HG02588 (cell line): ENCODE data around the gene GTF2H4.
A peak's percentile ranks its signal among the peaks of the same experiment; 100 is the strongest.
"Not testable (repeated sequence)": the region's sequence is repeated elsewhere in the genome, so short reads cannot be mapped to it uniquely, and the experiment has no call there.

Source experiments
- ATAC-seq: cut with Tn5 transposase; IDR thresholded peaks from one replicate; pipeline ENCODE4 v1.9.1; 2021; ENCODE audit warnings: mild to moderate bottlenecking, moderate library complexity; ENCODE audit not compliant: unreplicated experiment

GTF2H4 gene

GRCh38 chr6:30907758-30908591 is at the start of gene GTF2H4:
Gene GTF2H4, plus strand, starts transcription at chr6:30908207.
- ATAC-seq: peak; percentile 94

DNA sequence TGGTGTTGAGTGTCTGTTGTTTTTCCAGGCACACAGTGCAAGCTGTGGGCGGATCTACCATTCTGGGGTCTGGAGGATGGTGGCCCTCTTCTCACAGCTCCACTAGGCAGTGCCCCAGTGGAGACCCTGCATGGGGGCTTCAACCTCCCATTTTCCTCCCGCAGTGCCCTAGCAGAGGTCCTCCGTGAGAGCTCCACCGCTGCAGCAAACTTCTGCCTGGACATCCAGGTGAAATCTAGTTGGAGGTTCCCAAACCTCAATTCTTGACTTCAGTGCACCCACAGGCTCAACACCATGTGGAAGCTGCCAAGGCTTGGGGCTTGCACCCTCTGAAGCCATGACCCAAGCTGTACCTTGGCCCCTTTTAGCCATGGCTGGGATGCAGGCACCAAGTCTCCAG is 48.3 kb upstream of the GTF2H4 start:
- not testable (repeated sequence) for ATAC-seq

GRCh38 chr6:30861257-30862048 is 46.6 kb upstream of the GTF2H4 start:
- no peak for ATAC-seq

DNA sequence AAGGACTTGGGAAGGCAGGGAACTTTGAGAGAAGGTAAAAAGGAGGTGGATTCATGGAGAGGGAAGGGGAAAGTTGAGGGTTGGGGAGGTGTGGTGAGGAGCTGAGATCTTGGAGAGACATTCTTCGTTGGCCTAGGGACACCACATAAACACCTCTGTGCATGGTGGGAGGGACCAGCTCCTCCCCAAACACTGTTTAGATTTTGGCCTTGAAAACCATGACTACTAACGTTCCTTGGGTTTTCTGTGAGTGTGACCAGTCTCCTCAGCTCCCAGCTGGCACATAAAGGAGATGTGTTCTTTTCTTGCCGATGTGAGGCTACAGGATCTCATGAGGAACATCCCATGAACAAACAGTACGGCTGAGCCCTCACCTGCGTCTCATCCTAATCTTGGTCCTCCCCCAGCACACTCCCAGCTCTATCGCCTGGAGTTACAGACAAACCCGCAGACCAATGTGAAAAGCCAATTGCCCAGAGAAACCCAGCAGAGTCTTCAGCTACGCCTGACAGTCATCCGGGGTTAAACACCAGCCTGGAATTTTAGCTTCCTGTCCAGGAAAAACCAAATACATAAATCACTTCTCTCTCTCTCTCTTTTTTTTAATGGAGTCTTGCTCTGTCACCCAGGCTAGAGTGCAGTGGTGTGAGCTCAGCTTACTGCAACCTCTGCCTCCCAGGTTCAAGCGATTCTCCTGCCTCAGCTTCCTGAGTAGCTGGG is 45.7 kb upstream of the GTF2H4 start:
- ATAC-seq: no peak

- no peak for ATAC-seq
Measured at GRCh38 chr6:30864325-30864724, 43.7 kb upstream of the GTF2H4 start.

DNA sequence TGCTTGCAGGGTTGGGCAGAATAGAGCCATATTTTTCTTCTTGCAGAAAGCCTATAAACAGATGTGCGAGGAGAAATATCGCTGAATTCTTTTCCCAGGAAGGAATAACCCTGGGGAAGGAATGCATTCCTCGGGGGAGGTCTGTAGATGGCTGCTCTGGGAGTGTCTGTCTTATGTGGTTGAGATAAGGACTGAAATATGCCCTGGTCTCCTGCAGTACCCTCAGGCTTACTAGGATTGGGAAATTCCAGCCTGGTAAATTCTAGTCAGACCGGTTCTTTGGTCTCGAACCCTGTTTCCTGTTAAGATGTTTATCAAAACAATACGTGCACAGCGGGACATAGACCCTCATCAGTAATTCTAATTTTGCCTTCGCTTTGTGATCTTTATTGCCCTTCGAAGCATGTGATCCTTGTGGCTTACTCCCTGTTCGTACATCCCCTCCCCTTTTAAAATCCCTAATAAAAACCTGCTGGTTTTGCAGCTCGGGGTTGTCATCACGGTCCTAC is 38.7 kb upstream of the GTF2H4 start:
- not testable (repeated sequence) for ATAC-seq

GRCh38 chr6:30870546-30870945 is 37.5 kb upstream of the GTF2H4 start:
- ATAC-seq: no peak

GRCh38 chr6:30871592-30872183 is 36.3 kb upstream of the GTF2H4 start:
- no peak for ATAC-seq

- no peak for ATAC-seq
Measured at GRCh38 chr6:30873137-30873640, 34.8 kb upstream of the GTF2H4 start.

- ATAC-seq: not testable (repeated sequence)
Measured at GRCh38 chr6:30873795-30874194, 34.2 kb upstream of the GTF2H4 start.

DNA sequence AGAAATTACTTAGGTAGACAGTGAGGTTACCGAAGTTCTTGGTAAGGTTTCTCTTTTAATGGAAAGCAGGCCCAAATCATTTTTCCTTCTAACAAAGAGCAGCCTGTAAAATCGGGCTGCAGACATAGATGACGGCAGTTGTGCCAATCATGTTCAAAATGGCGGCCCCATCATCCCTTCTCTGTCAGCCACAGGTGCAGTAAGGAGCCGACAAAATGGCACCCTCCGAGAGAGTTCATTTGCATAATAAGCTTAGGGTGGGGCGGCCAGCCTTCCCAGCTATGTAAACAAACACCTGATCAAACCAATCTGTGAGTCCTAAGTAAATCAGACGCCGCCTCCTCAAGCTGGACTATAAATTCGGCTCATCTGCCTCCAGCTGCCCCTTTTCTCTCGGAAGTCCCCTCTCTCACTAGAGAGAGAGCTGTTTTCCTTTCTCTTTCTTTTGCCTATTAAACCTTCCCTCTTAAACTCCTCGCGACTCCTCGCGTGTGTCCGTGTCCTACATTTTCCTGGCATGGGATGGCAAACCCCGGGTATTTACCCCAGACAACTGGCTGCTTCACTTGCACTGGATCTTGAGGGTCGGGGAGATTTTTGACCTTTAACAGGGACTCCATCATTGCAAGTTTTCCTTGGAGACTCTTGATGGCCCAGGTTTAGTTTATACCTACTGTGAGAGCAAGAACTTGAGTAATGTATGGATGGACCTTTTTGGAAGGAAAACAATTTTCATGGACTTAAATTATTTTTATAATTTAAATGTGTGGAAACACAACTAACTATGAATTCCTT is 32.6 kb upstream of the GTF2H4 start:
- ATAC-seq: no peak

DNA sequence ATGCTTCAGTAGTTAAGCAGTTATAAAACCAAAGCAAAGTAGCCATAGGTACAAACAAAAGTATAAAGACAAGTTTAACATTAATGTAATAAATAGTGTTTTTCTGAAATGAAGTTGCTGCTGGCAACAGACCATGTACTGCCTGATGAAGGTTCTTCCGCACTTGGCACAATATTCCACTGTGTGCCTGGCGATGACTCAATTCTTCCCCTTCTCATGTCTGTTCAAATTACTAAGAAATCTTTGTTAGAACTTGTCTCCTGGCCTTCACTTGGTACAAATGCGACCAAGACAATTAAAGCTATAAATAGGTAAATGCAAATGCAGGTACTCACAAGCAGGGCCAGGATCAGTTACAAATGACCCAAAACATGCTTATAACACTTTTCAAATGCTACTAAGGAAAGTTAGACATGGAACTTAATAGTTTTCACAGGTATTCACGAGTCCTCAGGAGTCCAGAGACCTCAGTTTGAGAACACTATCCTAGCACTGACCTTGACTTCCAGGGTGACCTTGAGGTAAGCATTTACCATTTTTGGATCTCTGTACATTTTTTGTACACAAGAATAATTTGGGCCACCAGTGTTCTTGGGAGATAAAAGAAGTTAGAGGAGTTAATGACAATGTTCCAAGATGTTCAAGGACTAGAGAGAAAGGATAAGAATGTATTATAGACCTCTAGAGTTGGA is 31.8 kb upstream of the GTF2H4 start:
- no peak for ATAC-seq

DNA sequence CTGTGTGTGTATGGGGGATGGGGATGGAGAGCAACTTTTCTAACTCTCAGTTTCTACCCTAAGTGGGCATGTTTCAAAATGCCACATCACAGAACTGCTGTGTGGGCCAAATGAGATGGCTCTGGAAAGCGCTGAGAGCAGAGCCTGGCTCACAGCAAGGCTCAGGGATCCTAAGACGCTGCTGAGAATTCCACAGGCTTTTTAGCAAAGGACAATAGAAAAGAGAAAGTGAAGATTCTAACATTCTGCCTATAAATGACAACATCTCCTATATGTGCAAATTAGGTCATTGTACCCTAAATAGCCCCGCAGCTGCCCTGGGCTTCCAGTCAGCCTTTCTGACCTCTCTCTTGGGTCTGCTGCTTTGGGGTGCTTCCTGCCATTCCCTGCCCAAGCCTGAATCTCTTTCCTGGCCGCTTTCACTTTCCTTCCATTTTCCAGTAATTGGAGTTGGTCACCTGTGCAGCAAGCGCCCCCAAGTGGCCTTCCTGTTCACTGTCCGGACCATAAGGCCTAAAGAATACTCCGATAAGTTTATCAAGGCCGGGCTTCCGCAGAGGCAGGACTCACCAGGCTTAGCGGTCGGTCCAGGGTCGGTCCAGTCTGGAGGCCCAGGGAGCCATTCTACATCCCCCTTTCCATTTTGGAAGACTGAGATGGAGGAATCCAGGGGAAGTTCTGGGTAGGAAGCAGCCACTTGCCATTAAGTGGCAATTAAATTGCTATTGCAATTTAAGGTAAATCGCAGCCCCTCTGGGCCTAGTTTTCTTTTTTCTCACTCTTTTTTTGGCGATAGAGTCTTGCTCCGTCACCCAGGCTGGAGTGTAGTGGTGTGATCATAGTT is 30.4 kb upstream of the GTF2H4 start:
- ATAC-seq: no peak

- ATAC-seq: no peak
Measured at GRCh38 chr6:30879684-30880427, 28.2 kb upstream of the GTF2H4 start.

DNA sequence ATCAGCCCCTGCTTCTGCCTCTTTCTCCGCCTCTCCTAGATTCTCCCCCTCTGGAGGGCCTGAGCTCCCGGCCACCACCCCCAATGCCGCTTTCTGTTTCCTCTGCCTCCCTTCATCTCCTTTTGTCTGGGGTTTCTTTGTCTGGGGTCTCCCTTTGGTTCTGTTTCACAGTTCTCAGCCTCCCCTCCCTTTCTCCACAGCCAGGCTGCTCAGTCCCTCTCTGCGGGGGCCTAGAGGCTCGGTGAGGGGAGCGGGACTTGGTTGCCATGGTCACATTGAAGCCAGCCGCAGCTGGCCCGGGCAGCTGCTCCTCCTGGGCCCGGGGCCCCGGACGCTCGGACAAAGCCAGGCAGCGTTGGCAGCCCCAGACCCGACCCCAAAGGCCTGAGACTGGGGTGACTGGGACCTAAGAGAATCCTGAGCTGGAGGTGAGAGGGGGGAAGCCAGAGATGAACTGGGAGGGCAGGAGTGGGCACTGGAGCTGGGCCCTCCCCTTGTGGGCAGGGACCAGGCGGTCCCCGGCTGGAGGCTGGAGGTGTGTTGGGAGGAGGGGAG is 27.2 kb upstream of the GTF2H4 start:
- ATAC-seq: no peak

DNA sequence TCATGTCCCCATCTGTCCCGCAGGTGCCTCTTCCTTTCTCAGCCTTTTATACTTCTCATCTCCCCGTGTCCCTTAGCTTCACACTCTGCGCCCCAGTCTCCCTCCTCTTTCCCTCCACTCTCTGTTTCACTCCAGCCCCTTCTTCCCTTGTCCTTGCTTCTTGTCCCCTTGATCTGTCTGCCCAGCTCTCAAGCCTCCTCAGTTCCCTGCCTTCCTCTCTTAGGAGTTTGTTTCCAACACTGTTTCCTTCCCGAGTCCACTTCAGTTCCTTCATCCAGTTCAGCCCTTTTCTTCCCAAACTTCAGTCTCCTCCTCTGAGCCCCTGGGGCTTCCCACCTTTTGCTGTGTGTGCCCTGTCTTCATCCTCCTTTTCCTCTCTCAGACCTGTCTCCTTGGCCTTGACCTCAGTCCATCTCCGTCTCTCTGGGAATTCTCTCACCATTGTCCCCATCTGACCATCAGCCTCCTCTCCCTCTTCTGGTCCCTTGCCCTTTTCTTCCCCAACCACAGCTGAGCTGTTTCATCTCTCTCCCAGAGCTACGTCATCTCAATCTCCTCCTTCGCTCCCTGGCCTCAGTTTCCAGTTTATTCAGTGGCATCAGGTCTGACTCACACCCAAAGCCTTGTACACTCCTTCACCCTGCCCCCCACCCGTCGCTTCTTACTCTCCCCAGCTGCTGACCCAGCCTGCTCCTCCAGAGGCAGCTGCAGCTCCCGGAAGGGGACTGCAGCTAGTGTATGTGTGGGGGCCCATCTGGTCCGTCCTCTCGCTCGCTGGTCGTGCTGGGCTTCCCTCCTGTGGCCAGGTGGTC is 26.4 kb upstream of the GTF2H4 start:
- no peak for ATAC-seq
